Mesendoderm (in vitro differentiated cells): ENCODE results near the gene UTP18.
"Not testable (repeated sequence)": the region's sequence is repeated elsewhere in the genome, so short reads cannot be mapped to it uniquely, and the experiment has no call there.

Source experiments
- DNase-seq: peaks from one replicate; pipeline ENCODE4 v3.0.0; 2013
- H2AK5ac ChIP-seq: 2 replicates; pipeline ENCODE4 v1.6.1; 2013; ENCODE audit warnings: low read length, inconsistent platforms
- H2BK120ac ChIP-seq: 2 replicates; pipeline ENCODE4 v1.6.1; 2013; ENCODE audit warnings: low read depth, mild to moderate bottlenecking, low read length, moderate library complexity, mixed read lengths
- H2BK15ac ChIP-seq: replicated peaks from 2 replicates; pipeline ENCODE4 v1.6.1; 2013; ENCODE audit warnings: low read depth, mild to moderate bottlenecking, moderate library complexity
- H2BK5ac ChIP-seq: 2 replicates; pipeline ENCODE4 v1.6.1; 2013; ENCODE audit warnings: low read length, inconsistent platforms
- H3K18ac ChIP-seq: 2 replicates; pipeline ENCODE4 v1.6.1; 2013; ENCODE audit warnings: mild to moderate bottlenecking, low read length, mixed read lengths
- H3K23ac ChIP-seq: one replicate; pipeline ENCODE4 v1.6.1; 2013; ENCODE audit warnings: low read length
- H3K27ac ChIP-seq: 2 replicates; pipeline ENCODE4 v1.5.1; 2013; ENCODE audit warnings: low read depth, mild to moderate bottlenecking, inconsistent platforms, low read length, moderate library complexity
- H3K27me3 ChIP-seq: 2 replicates; pipeline ENCODE4 v1.6.1; 2013; ENCODE audit warnings: low read length, control low read depth, mild to moderate bottlenecking, inconsistent platforms; ENCODE audit not compliant: insufficient read depth, poor library complexity
- H3K36me3 ChIP-seq: 2 replicates; pipeline ENCODE4 v1.6.1; 2013; ENCODE audit warnings: low read length, inconsistent platforms; ENCODE audit not compliant: control insufficient read depth, insufficient read depth
- H3K4ac ChIP-seq: one replicate; pipeline ENCODE4 v1.6.1; 2013; ENCODE audit warnings: low read depth, mild to moderate bottlenecking, low read length, moderate library complexity
- H3K4me1 ChIP-seq: 2 replicates; pipeline ENCODE4 v1.6.1; 2013; ENCODE audit warnings: low read depth, low read length, inconsistent platforms; ENCODE audit not compliant: control insufficient read depth
- H3K4me2 ChIP-seq: 2 replicates; pipeline ENCODE4 v1.6.1; 2013; ENCODE audit warnings: low read length
- H3K4me3 ChIP-seq: 2 replicates; pipeline ENCODE4 v1.5.1; 2013; ENCODE audit warnings: mild to moderate bottlenecking, low read length
- H3K56ac ChIP-seq: one replicate; pipeline ENCODE4 v1.6.1; 2013; ENCODE audit warnings: low read length
- H3K79me1 ChIP-seq: 2 replicates; pipeline ENCODE4 v1.6.1; 2013; ENCODE audit warnings: low read length, inconsistent platforms
- H3K79me2 ChIP-seq: 2 replicates; pipeline ENCODE4 v1.6.1; 2013; ENCODE audit warnings: mild to moderate bottlenecking, low read length; ENCODE audit not compliant: control insufficient read depth, insufficient read depth
- H3K9ac ChIP-seq: 2 replicates; pipeline ENCODE4 v1.6.1; 2013; ENCODE audit warnings: low read length, inconsistent platforms
- H4K5ac ChIP-seq: one replicate; pipeline ENCODE4 v1.6.1; 2013; ENCODE audit warnings: low read length
- H4K8ac ChIP-seq: one replicate; pipeline ENCODE4 v1.6.1; 2013; ENCODE audit warnings: low read depth, mild to moderate bottlenecking, control low read depth, low read length, moderate library complexity
- WGBS: extraction: QIAGEN DNeasy Blood & Tissue Kit; methylation state at CpG from one replicate; pipeline ENCODE4 v1.1.7; 2013; ENCODE audit warnings: low lambda C conversion rate, missing lambda C conversion rate; ENCODE audit not compliant: insufficient coverage; ENCODE audit errors: extremely low coverage; 5-methylcytosine and 5-hydroxymethylcytosine counted together

The UTP18 gene

DNA sequence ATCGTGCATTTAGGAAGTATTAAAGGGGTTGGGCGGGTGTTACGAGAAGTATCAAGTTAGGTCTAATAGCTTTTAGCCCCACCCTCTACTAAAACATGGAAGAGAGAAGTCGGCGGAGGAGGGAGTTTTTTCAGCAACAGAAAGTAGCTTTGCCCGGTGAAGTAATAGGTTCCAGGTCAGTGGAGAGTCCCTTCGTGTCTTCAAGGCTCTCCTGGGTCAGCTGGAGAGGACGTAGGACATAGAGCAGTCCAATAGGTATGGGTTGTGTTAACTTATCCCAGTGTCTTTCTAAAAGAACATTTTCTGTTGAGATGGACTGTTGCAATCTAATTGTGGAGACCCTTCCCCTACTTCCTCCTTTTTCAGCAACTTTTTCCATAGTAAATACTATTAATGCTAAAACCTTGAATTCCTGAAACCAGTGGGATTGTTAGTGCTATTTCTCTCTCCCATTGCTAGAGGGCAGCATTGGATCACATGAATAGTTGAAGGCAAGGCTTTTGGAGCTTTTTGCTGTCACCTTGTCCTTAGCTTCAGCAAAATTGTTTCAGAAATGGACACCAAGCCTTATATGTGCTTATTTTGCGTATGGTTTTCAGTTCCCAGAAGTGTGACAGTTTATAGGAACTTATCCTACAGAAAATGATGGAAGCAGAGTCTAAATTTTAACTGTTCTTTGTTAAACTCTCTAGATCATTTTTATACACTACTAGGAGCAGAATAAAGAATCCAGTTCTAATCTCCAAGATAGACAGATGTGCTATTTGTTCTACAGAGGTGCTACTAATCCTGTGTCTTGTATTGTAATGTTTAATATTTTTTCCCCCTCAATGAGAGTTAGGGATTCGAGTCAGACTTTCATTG is 38.4 kb downstream of the UTP18 start:
- Histone ChIP-seq H2BK5ac (no peak overlapping the region), H3K27me3 (no peaks in the 10 kb centered on the region), H3K4me1 (no peaks in the 10 kb centered on the region), H3K9ac (no peak overlapping the region), H3K36me3 (no peaks in the 10 kb centered on the region), H3K27ac (no peak overlapping the region), H3K79me1 (no peaks in the 10 kb centered on the region), H3K4me3 (no peak overlapping the region), H2BK120ac (no peak overlapping the region), H3K23ac (no peak overlapping the region), H2BK15ac (no peak overlapping the region), H3K4ac (no peak overlapping the region), H4K8ac (no peak overlapping the region), H3K18ac (no peak overlapping the region), H3K79me2 (no peaks in the 10 kb centered on the region), H3K56ac (no peak overlapping the region), H2AK5ac (no peak overlapping the region), H3K4me2 (no peak overlapping the region), H4K5ac (no peak overlapping the region)
- WGBS = no CpG with 5 or more reads among the region's 10 CpGs
- peak; percentile 75 for DNase-seq

DNA sequence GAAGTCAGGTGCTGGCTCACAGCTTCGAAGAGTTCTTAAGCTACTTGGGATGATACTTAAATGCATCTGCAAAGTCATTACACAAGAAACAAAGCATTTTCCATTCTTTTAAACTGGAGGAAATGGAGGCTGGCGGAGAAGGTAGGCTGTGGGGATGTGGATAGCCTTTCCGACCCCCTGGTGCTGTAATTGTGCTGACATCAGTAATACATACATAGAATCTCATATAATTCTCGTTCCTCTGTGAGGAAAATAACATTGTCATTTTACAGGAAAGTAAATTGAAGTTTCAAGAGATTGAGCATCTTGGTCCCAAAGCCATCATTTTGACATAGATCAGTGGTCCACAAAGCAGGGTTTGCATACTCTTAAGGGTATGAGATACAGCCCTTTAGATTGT is 39.5 kb downstream of the UTP18 start:
- Histone ChIP-seq H3K4me2 (no peak overlapping the region), H3K56ac (no peak overlapping the region), H3K27me3 (no peaks in the 10 kb centered on the region), H3K79me1 (no peaks in the 10 kb centered on the region), H3K23ac (no peak overlapping the region), H4K8ac (no peak overlapping the region), H2BK5ac (no peak overlapping the region), H3K27ac (no peak overlapping the region), H3K4ac (no peak overlapping the region), H3K36me3 (no peaks in the 10 kb centered on the region), H3K18ac (no peak overlapping the region), H4K5ac (no peak overlapping the region), H3K4me1 (no peaks in the 10 kb centered on the region), H3K79me2 (no peaks in the 10 kb centered on the region), H2AK5ac (no peak overlapping the region), H2BK120ac (no peak overlapping the region), H3K4me3 (no peak overlapping the region), H2BK15ac (no peak overlapping the region), H3K9ac (no peak overlapping the region)
- DNase-seq = no peak
- WGBS = no CpG with 5 or more reads among the region's 4 CpGs

DNA sequence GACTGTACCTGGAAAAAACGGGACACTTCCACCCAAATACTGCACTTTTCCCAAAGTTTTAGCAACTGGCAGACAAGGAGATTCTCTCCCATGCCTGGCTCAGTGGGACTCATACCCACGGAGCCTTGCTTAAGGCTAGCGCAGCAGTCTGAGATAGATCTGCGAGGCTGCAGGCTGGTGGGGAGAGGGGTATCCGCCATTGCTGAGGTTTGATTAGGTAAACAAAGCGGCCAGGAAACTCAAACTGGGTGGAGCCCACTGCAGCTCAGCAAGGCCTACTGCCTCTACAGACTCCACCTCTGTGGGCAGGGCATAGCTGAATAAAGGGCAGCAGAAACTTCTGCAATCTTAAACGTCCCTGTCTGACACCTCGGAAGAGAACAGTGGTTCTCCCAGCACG is 44.8 kb downstream of the UTP18 start:
- no peak overlapping the region for H3K4ac ChIP-seq
- DNase-seq = no peak
- H2BK5ac ChIP-seq = no peak overlapping the region
- no CpG with 5 or more reads among the region's 9 CpGs for WGBS
- H3K4me3 ChIP-seq = no peak overlapping the region
- no peak overlapping the region for H3K4me2 ChIP-seq
- H2AK5ac ChIP-seq = no peak overlapping the region
- H3K79me1 ChIP-seq = no peaks in the 10 kb centered on the region
- no peaks in the 10 kb centered on the region for H3K27me3 ChIP-seq
- no peak overlapping the region for H4K5ac ChIP-seq
- H3K56ac ChIP-seq = no peak overlapping the region
- no peak overlapping the region for H4K8ac ChIP-seq
- no peak overlapping the region for H3K27ac ChIP-seq
- no peaks in the 10 kb centered on the region for H3K4me1 ChIP-seq
- H3K9ac ChIP-seq = no peak overlapping the region
- H3K36me3 ChIP-seq = no peaks in the 10 kb centered on the region
- no peak overlapping the region for H2BK15ac ChIP-seq
- H3K18ac ChIP-seq = no peak overlapping the region
- H3K23ac ChIP-seq = no peak overlapping the region
- no peak overlapping the region for H2BK120ac ChIP-seq
- H3K79me2 ChIP-seq = no peaks in the 10 kb centered on the region

DNA sequence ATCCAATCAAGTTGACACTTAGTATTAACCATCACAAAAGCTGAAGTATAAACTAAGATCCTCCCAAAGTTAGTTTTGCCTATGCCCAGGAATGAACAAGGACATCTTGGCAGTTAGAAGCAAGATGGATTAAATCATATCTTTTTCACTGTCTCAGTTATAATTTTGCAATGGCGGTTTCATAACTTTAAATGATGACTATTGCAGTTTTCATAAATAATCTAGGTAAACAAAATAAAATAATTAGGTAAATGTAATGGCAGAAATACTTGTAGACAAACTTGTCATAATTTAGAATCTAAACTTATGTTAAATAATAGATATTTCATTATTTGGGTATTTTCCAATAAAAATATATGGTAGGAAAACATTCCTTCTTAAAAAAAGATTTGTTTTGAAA is 51.7 kb downstream of the UTP18 start:
- not testable (repeated sequence) for DNase-seq, H4K5ac ChIP-seq, H2BK120ac ChIP-seq, H3K4ac ChIP-seq, H3K79me2 ChIP-seq, H2BK5ac ChIP-seq, H2AK5ac ChIP-seq, H3K56ac ChIP-seq, H3K23ac ChIP-seq, H4K8ac ChIP-seq, H3K4me3 ChIP-seq, H2BK15ac ChIP-seq, H3K27me3 ChIP-seq, H3K4me1 ChIP-seq, H3K9ac ChIP-seq, H3K79me1 ChIP-seq, H3K4me2 ChIP-seq, H3K27ac ChIP-seq, H3K18ac ChIP-seq, H3K36me3 ChIP-seq
- no CpG with 5 or more reads among the region's 1 CpG for WGBS

DNA sequence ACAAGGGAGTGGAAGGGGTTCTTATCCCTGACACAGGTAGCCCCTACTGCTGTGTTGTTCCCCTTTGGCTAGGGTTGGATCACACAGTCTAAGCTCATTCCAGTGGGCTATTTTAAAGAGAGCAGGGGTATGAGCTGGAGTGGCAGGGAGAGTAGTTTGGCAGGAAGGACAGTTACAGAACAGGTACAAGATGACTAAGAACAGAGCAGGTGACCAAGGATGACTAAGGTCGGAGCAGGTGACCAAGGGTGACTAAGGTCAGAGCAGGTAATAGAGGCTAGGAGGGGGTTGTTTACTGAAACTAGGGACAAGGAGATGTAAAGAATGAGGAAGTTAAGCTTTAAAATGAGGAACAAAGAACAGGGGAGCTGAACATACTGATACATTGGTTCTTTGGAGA is 58.8 kb downstream of the UTP18 start:
- Histone ChIP-seq H3K4ac (no peak overlapping the region), H4K5ac (no peak overlapping the region), H4K8ac (no peak overlapping the region), H3K4me1 (no peaks in the 10 kb centered on the region), H2BK15ac (no peak overlapping the region), H3K4me3 (no peak overlapping the region), H3K27ac (no peak overlapping the region), H2BK5ac (no peak overlapping the region), H3K9ac (no peak overlapping the region), H3K18ac (no peak overlapping the region), H3K79me1 (no peaks in the 10 kb centered on the region), H2AK5ac (no peak overlapping the region), H3K79me2 (no peaks in the 10 kb centered on the region), H2BK120ac (no peak overlapping the region), H3K27me3 (no peaks in the 10 kb centered on the region), H3K23ac (no peak overlapping the region), H3K56ac (no peak overlapping the region), H3K4me2 (no peak overlapping the region), H3K36me3 (no peaks in the 10 kb centered on the region)
- WGBS = no CpG with 5 or more reads among the region's 1 CpG
- DNase-seq = no peak
